ENCODE data around the gene RAB9A. TPM values are rescaled to one million over a fixed set of nuclear protein-coding genes. Genes with fewer than 3 reads are reported as not detected.
"Not testable (repeated sequence)": the region's sequence is repeated elsewhere in the genome, so short reads cannot be mapped to it uniquely, and the experiment has no call there.

Gene RAB9A
- total RNA-seq, 1 donor from 2014 or later = 33.7 TPM

GRCh38 chrX:13700380-13700779, 11.5 kb downstream of the RAB9A start:
- DNase-seq (ENCODE audit: low spot score) = no peak

DNA sequence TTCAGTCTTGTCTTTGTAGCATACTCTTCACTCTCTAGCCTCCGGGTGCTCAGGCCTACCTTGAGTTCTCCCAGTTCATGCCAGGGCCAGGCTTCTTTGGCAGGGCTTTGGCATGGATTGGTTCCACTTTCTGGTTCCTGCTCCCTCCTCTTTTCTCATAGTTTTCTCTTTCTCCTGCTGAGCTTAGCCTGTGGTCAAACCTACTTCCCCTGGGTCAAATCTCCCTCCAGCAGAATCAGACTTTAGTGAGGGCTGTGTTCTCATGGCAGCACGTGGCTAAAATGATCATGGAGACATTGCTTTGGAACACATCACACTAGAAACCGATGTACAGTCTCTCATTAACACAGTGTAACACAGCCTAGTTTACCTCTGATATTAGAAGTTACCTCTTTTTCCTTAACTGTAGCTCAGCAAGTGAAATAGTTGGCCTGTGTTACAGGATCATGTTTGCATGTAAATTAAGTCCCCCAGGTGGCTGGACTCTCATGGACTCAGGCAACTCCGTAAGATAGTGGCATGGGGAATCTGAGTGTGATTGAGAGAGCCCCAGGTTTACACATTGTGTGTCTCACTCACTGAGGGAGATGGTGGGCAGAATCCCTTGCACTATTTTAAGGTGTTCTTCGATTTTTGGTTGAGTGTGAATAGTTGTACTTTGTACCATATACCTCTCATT, 13.3 kb downstream of the RAB9A start:
- DNase-seq (ENCODE audit: low spot score) = no peak

- no peak for DNase-seq (ENCODE audit: low spot score)
Observed at GRCh38 chrX:13703135-13703534, 14.2 kb downstream of the RAB9A start.

DNA sequence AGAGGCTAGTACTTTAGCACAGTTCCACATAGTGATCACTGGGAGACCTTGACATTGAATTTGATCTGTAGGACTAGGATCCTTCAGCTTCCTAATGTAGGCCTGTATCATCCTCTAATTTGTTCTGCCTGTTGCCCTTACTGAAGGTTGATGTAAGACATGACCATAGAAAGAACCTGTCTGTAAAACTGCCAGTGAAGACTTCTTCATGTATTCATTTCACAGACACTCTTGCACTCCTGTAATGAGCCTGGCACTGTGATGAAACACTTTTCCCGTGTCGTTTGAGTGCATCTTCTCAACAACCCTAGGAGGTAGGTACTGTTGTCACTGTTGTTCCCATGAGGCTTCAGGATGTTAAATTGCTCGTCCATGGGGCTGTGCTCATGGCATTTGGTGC, 14.7 kb downstream of the RAB9A start:
- no peak for DNase-seq (ENCODE audit: low spot score)

GRCh38 chrX:13711141-13711540, 22.2 kb downstream of the RAB9A start:
- DNase-seq (ENCODE audit: low spot score) = no peak

- no peak for DNase-seq (ENCODE audit: low spot score)
Observed at GRCh38 chrX:13716455-13716854, 27.5 kb downstream of the RAB9A start.

DNA sequence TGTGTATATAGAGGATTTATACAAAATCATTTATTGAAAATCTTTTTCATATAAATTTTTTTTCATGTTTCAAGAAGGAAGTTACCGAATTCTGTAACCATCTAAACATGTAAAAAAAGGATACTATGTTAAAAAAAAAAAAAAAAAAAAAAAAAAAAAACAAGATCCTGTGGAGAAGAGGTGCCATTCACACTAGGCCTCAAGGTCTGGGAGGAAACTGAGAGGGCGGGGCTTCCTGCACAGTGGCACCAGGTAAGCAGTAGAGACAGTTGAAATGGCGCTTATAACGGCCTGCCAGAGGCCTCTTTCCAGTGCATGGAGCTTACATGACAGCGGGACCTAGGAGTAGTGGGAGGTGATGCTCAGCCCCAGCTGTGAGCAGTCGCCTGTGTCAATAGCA, 28.0 kb downstream of the RAB9A start:
- no peak for DNase-seq (ENCODE audit: low spot score)

- peak; percentile 57 for DNase-seq (ENCODE audit: low spot score)
Observed at GRCh38 chrX:13717700-13718472, 29.0 kb downstream of the RAB9A start.

GRCh38 chrX:13719192-13719856, 30.4 kb downstream of the RAB9A start:
- DNase-seq (ENCODE audit: low spot score) = no peak

- DNase-seq (ENCODE audit: low spot score) = no peak
Observed at GRCh38 chrX:13721371-13721770, 32.4 kb downstream of the RAB9A start.

- peak; percentile 58 for DNase-seq (ENCODE audit: low spot score)
Observed at GRCh38 chrX:13721819-13722519, 33.0 kb downstream of the RAB9A start.

- not testable (repeated sequence) for DNase-seq (ENCODE audit: low spot score)
Observed at GRCh38 chrX:13724878-13725277, 36.0 kb downstream of the RAB9A start.

GRCh38 chrX:13726583-13726982, 37.7 kb downstream of the RAB9A start:
- DNase-seq (ENCODE audit: low spot score) = not testable (repeated sequence)

GRCh38 chrX:13730523-13730922, 41.6 kb downstream of the RAB9A start:
- DNase-seq (ENCODE audit: low spot score) = not testable (repeated sequence)

- DNase-seq (ENCODE audit: low spot score) = no peak
Observed at GRCh38 chrX:13732246-13733067, 43.5 kb downstream of the RAB9A start.

- peak; percentile 3 for DNase-seq (ENCODE audit: low spot score)
Observed at GRCh38 chrX:13733506-13733905, 44.6 kb downstream of the RAB9A start.

DNA sequence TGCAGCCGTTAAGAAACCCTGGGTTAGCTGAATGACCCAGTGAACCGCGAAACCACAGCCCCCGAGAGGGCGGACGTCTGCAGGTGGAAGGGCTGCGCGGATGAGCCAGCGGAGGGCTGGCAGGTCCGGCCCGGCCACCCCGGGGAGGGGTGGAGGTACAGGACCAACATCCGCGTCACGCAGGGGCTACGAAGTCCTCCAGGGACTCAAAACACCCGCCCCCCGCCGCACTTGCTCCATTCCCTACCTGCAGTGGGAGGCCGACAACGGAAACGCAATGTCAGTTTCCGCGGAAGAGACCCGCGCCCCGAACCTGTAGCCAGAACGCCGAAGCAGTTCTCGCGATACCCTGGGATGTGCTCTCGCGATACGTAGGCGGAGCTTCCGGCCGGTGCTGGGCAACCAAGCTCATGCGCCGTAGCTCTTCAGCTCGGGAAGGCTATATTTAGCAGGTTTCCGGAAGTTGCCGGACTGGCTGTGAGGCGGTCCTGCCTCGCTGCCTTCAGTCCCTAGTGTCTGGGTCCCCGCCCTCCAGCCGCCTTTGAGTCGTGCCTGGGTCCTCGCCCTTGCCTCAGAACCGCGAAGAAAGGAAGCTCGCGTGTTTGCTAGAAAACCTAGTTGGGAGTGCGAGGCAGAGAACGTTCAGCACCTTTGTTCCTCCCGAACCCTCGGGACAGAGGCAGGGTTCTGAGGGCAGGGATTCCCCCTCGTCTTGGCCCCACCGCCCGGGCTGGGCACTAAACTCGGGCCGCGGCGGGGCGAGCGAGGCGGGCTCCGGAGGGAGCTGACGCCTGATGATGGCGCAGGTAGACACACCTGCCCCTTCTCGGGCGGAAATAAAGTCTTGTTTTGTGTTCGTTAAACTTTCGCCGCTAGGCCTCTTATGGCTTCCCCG, 45.6 kb downstream of the RAB9A start, which contains the start of the genes OFD1 and TRAPPC2:
Gene OFD1 (plus strand): TSS at position 471 of the 895 bp plus-strand sequence. CDS start 324 bp downstream, at position 795.
Gene TRAPPC2 (minus strand): TSS at position 343 of the 895 bp plus-strand sequence. CDS start 14,657 bp downstream, outside the sequence.
- peak; percentile 96 for DNase-seq (ENCODE audit: low spot score)

DNA sequence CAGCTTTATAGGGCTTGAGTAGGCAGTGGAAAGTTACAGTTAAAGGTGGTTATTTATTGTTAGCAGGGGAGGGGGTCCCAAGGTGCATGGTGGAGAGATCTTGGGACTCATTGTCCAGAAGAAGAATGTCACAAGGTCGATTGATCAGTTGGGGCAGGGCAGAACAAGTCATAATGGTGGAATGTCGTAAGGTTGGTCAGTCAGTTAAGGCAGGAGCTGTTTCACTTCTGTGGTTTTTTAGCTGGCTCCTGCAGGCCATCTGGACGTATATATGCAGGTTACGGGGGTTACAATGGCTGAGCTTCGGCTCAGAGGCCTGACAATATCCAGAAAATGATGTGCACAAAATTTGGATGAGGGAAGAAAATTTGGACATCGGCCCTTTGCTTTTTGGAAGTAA, 52.8 kb downstream of the RAB9A start:
- no peak for DNase-seq (ENCODE audit: low spot score)

DNA sequence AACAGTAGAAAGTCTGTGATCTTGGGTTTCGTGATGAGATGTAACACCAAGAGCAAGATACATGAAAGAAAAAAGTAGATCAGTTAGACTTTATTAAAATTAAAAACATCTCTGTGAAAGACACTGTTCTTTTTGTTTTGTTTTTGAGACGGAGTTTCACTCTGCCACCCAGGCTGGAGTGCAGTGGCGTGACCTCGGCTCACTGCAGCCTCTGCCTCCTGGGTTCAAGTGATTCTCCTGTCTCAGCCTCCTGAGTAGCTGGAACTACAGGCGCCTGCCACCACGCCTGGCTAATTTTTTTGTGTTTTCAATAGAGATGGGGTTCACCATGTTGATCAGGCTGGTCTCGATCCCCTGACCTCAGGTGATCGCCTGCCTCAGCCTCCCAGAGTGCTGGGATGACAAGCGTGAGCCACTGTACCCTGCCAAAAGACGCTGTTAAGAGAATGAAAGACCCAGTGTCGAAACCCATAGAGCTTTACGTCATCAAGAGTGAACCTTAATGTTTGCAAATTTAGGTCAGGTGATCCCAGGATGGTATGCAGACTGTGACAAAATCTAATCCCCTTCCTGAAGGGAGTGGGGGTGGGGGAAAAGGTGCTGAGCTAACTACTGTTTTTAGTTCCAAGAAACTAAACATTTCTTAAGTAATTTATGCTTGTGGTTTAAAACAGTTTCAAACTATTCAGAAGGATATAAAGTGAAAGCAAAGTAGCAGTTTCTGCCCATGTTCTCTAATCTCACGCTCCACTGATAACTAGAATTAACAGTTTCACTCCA, 53.7 kb downstream of the RAB9A start:
- no peak for DNase-seq (ENCODE audit: low spot score)
